ENCODE results near the gene CYP8B1.

The CYP8B1 gene

DNA sequence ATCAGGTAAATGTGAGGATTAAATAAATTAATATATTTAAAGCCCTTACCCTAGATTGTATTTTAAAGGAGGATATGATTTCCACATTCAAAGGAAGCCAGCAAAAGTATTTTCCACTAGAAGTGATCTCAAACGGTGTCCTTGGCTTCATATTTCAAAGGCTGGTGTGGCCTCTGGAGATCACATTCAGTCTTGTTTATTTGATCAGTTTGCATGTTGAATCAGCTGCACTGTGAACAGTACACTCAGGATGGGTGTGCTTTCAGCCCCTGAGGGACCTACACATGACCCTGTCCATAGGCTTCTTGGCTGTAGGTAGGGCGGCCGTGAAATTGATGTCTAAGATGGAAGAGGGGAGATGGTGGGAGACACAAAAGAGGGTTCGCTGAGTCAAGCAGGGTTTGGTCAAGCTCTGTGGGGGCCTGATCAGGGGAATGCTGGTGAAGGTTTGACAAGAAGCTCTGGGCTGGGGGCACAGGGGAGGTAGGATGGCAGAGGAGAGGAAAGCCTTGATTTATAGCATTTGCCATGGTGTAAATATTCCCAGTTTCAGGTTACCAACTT, 21.9 kb downstream of the CYP8B1 start:
- TF ChIP-seq ZNF274 (IDR thresholded peaks at IDR 0.05; ENCODE audit: low read depth, low read length) = no peak
- no peak overlapping the region for H3K4me3 ChIP-seq (ENCODE audit: low read length)

GRCh38 chr3:42853056-42853455, 22.6 kb downstream of the CYP8B1 start:
- no peak for TF ChIP-seq ZNF274 (IDR thresholded peaks at IDR 0.05; ENCODE audit: low read depth, low read length)
- no peak overlapping the region for H3K4me3 ChIP-seq (ENCODE audit: low read length)

DNA sequence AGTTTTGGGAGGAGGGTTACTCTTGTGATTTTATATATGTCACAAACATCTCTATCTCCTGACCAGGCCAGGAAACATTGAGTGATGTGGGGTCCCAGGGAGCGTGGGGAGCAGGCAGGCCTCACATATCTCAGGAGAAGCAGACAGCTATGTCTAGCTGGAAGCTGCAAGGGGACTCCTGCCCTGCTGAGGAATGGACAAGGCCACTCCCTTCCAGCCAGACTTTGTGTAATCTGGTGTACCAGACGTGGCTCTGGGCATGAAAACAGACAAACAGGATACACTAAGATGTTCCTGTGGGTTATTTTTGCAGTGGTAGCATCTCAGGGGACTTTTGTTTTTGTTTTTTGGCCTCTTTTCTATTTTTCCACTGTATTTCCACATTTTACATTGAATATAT, 23.2 kb downstream of the CYP8B1 start:
- TF ChIP-seq ZNF274 (IDR thresholded peaks at IDR 0.05; ENCODE audit: low read depth, low read length) = no peak
- H3K4me3 ChIP-seq (ENCODE audit: low read length) = no peak overlapping the region

GRCh38 chr3:42851228-42851834, 24.3 kb downstream of the CYP8B1 start:
- no peak for TF ChIP-seq ZNF274 (IDR thresholded peaks at IDR 0.05; ENCODE audit: low read depth, low read length)
- no peak overlapping the region for H3K4me3 ChIP-seq (ENCODE audit: low read length)

GRCh38 chr3:42850263-42850662, 25.4 kb downstream of the CYP8B1 start:
- no peak overlapping the region for H3K4me3 ChIP-seq (ENCODE audit: low read length)
- TF ChIP-seq ZNF274 (IDR thresholded peaks at IDR 0.05; ENCODE audit: low read depth, low read length) = no peak

GRCh38 chr3:42849017-42849416, 26.7 kb downstream of the CYP8B1 start:
- no peak overlapping the region for H3K4me3 ChIP-seq (ENCODE audit: low read length)

GRCh38 chr3:42847731-42848130, 27.9 kb downstream of the CYP8B1 start:
- H3K4me3 ChIP-seq (ENCODE audit: low read length) = no peak overlapping the region
- no peak for TF ChIP-seq ZNF274 (IDR thresholded peaks at IDR 0.05; ENCODE audit: low read depth, low read length)

More at GRCh38 chr3:42849017-42849416, 26.7 kb downstream of the CYP8B1 start:
- TF ChIP-seq ZNF274 (IDR thresholded peaks at IDR 0.05; ENCODE audit: low read depth, low read length) = no peak

- no peak for TF ChIP-seq ZNF274 (IDR thresholded peaks at IDR 0.05; ENCODE audit: low read depth, low read length)
- H3K4me3 ChIP-seq (ENCODE audit: low read length) = no peak overlapping the region
Observed at GRCh38 chr3:42846685-42847522, 28.8 kb downstream of the CYP8B1 start.

GRCh38 chr3:42844815-42845214, 30.9 kb downstream of the CYP8B1 start:
- H3K4me3 ChIP-seq (ENCODE audit: low read length) = no peak overlapping the region
- no peak for TF ChIP-seq ZNF274 (IDR thresholded peaks at IDR 0.05; ENCODE audit: low read depth, low read length)

DNA sequence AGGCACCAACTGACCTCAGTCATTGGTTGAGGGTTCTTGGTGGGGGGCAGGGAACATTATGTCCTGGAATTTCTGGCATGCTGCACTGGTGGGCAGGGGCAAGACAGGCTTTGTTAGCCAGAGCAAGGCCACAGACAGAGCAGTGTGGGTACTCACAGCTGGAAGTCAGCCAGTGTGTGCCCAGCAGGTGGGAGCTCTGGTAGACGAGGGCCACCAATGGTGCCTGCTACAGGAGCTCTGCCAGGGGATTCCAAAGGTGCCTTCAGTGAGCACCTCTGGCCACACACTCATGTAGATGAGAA, 31.3 kb downstream of the CYP8B1 start:
- no peak overlapping the region for H3K4me3 ChIP-seq (ENCODE audit: low read length)
- no peak for TF ChIP-seq ZNF274 (IDR thresholded peaks at IDR 0.05; ENCODE audit: low read depth, low read length)

GRCh38 chr3:42843713-42844411, 31.8 kb downstream of the CYP8B1 start:
- H3K4me3 ChIP-seq (ENCODE audit: low read length) = no peak overlapping the region
- TF ChIP-seq ZNF274 (IDR thresholded peaks at IDR 0.05; ENCODE audit: low read depth, low read length) = no peak

DNA sequence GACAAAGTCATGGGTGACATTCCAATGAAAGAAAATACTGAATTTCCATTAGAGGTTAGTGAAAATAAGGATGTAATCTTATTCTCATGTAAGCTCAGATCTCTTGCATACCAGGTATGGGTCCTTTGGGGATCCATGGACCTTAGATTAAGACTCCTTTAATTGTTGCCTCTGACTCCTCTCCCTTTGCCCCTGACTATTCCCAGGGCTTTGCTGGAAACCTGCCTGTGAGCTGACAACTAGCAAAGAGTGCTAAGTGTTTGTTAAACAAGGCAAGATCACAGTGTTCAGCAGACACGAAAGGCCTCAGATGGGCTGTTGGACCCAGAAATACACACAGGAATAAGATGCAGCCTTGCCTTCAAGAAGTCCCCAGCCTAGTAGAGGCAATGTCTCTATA, 34.3 kb downstream of the CYP8B1 start:
- TF ChIP-seq ZNF274 (IDR thresholded peaks at IDR 0.05; ENCODE audit: low read depth, low read length) = no peak
- H3K4me3 ChIP-seq (ENCODE audit: low read length) = no peak overlapping the region

DNA sequence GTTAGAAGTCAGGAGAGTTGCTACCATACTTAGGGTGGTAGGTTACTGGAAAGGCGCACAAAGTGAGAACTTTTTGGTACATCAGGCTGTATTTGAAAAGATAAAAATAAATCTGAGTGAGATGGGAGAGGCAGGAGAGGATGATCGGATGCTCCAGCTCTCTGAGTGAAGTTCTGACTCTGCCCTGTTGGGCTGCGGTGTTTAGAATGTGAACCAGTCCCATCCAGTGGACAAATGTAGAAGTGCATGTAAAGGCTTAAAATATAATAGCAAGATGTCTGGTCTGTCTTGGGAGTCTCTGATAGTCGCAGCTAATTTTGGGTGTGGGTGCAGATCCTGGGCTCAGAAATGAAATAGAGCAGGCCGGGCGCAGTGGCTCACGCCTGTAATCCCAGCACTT, 36.1 kb downstream of the CYP8B1 start:
- TF ChIP-seq ZNF274 (IDR thresholded peaks at IDR 0.05; ENCODE audit: low read depth, low read length) = no peak
- H3K4me3 ChIP-seq (ENCODE audit: low read length) = no peak overlapping the region

DNA sequence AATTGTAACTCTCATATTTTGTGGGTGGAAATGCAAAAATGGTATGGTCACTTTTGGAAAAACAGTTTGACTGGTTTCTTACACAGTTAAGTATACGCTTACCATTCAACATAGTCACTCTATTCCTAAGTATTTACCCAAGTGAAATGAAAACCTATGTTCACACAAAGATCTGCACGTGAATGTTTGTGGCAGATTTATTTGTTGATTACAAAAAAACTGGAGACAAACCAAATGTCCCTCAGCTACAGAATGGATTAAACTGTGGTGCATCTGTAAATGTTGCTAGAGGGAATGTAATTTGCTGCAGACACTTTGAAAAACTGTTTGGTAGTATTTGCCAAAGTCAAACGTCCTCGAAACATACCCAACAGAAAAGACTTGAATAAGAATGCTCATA, 37.1 kb downstream of the CYP8B1 start:
- TF ChIP-seq ZNF274 (IDR thresholded peaks at IDR 0.05; ENCODE audit: low read depth, low read length) = no peak
- no peak overlapping the region for H3K4me3 ChIP-seq (ENCODE audit: low read length)
